ENCODE measurements around the gene TBX3. TPM values are rescaled to one million over a fixed set of nuclear protein-coding genes. Genes with fewer than 3 reads are reported as not detected.

Gene TBX3
- total RNA-seq, 1 donor from 2014 or later, result 37.2 TPM

- DNase-seq (ENCODE audit: low spot score), result no peak
- peak; percentile 67 for ATAC-seq
Observed at GRCh38 chr12:114636723-114637480, 47.1 kb downstream of the TBX3 start.

- no peak for ATAC-seq
Observed at GRCh38 chr12:114631242-114631641, 52.7 kb downstream of the TBX3 start.

GRCh38 chr12:114628199-114628598, 55.8 kb downstream of the TBX3 start:
- DNase-seq (ENCODE audit: low spot score), result no peak
- no peak for ATAC-seq

More at GRCh38 chr12:114631242-114631641, 52.7 kb downstream of the TBX3 start:
- no peak for DNase-seq (ENCODE audit: low spot score)

- no peak for ATAC-seq
- no peak for DNase-seq (ENCODE audit: low spot score)
Observed at GRCh38 chr12:114627393-114627792, 56.6 kb downstream of the TBX3 start.

- no peak for DNase-seq (ENCODE audit: low spot score)
- ATAC-seq, result peak; percentile 85
Observed at GRCh38 chr12:114625294-114625851, 58.6 kb downstream of the TBX3 start.

GRCh38 chr12:114623737-114624136, 60.2 kb downstream of the TBX3 start:
- ATAC-seq (no peak), DNase-seq (ENCODE audit: low spot score) (no peak)

Data from left lobe of liver (tissue), 2 donors.